GM21447 (cell line): ENCODE results near the gene UBA1.

Experiments
- ATAC-seq: cut with Tn5 transposase; IDR thresholded peaks from one replicate; pipeline ENCODE4 v1.9.1; 2021; ENCODE audit not compliant: unreplicated experiment

The UBA1 gene

DNA sequence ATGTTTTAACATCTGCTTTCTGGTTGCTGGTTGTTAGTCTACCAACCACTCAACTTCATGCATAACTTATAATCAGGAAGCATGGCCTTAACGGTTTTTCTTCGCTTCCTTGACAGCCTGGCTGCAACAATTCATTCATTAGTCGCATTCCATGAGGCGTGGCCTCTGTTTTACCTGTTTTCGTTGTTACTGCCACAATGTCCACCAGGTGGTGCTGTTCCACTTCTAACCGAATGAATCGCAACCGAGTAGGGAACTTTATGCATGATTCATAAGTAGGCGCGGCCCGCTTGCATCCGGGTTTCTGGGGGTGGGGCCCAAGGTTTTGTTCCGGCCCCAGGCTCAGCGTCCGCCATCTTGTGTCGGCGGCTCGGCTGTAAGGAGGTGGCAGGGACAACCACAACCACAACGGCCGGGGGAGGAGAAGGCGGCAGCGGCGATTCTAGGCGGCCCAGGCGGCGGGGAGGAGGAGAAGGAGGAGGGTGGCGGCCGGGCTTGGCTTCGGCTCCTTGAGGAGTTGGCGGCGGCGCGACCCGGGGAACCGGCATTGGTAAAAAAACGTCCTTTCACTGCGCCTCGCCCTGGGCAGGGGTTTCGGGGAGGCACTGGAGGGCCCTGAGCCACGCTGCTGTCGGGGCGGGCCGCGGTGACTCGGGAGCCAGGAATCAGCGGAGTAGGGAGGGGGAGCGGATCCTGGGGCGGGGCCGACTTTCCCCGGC is at the start of gene UBA1:
UBA1 (plus strand) TSS at position 355 of the 719 bp plus-strand sequence. CDS start 4,974 bp downstream, outside the sequence.
- ATAC-seq, result peak; percentile 54

GRCh38 chrX:47143894-47144625 is 49.6 kb upstream of the UBA1 start:
- ATAC-seq, result peak; percentile 2

DNA sequence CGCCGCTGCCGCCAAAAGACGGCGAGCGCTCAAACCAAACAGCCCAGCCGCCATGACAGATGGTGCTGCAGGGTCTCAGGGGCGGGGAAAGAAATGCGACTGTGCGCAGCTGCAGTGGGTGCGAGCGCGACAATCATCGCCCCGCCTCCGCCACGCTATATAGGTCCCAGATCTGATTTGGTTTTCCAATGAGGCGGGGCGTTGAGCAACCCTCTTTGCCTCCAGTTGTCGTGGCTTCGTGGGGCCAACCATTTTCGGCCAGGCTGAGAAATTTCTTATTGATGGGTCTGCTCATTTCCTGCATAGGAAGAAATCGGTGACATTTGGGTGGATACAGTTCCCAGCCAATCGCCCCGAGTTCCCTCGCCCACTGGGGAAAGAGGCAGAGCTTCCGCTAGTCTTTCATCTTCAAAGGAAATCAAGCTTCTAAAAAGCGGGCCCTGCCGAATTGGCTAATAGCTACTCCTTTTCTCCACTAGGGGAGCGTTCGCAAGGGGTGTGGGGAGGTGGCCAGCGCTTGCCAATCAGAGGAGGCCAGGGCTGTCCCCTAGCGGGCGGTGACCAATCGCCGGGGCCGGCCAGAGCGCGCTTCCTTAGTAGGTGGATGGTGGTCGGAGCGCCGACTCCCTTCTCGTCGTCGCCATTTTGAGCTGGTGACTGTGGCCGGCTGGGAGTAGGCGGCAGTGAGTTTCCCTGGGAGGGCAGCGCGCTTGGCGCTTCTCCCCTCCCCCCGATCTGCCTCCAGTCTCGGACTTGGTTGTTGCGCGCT is 48.8 kb upstream of the UBA1 start, which contains the start of the genes NDUFB11 and RBM10:
NDUFB11 (minus strand) TSS at position 77 of the 769 bp plus-strand sequence; CDS start at position 54, 23 bp downstream.
RBM10 (plus strand) TSS at position 596 of the 769 bp plus-strand sequence. CDS start 2,261 bp downstream, outside the sequence.
- ATAC-seq, result peak; percentile 86

- ATAC-seq, result peak; percentile 9
Observed at GRCh38 chrX:47145395-47146120, 48.1 kb upstream of the UBA1 start.

DNA sequence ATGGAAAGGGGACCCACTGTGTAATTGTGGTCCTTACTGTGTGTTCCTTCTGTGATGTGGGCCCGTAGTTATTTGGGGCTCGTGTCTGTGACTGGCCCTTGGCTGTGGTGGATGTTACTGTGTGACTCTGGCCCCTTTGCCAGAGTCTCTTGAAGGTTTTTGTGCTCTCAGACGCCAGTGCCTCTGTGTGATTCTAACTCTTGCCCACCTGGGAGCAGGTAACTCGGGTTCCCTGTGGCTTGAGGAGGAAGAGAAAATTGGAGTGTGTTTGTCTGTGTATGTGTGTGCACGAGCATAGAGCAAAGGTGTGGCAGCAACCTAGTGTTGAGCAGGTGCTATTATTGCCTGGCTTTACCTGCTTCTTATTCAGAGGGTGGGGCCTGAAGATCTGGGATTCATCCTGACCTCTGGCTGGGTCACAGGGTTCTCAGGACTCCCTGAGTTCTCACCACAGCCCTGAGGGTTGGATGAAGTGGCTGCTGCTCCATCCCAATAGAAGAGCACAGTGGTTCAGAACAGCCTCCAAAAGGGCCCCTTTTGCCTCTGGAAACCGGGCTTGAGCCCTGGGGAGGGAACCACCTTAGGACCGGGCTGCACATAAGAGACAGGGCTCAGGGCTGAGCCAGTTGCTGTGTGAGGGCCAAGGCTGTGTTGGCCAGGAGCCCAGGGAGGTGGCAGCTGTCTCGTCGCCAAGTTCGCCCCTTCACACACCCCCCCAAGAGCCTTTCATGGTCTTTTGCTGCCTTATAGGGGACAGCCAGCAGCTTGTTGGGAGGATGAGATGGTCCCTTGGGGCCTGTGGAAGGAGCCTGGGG is 47.3 kb upstream of the UBA1 start:
- no peak for ATAC-seq

- ATAC-seq, result no peak
Observed at GRCh38 chrX:47146936-47147859, 46.4 kb upstream of the UBA1 start.

GRCh38 chrX:47148946-47149345 is 44.7 kb upstream of the UBA1 start:
- no peak for ATAC-seq

GRCh38 chrX:47151435-47151834 is 42.2 kb upstream of the UBA1 start:
- ATAC-seq, result no peak

- ATAC-seq, result no peak
Observed at GRCh38 chrX:47156611-47157520, 36.8 kb upstream of the UBA1 start.

GRCh38 chrX:47158131-47158530 is 35.5 kb upstream of the UBA1 start:
- no peak for ATAC-seq

DNA sequence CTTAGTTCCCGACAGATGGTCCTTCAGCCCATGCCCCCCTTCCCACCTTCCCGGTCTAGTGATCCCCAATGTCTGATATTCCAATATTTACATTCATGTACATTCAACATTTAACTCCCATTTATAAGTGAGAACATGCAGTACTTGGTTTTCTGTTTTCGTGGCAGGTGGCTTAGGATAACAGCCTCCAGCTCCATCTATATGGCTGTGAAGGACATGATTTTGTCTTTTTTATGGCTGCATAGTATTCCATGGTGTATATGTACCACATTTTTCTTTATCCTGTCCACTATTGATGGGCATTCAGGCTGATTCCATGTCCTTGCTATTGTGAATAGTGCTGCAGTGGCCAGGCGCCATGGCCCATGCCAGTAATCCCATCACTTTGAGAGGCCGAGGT is 34.8 kb upstream of the UBA1 start:
- ATAC-seq, result no peak

DNA sequence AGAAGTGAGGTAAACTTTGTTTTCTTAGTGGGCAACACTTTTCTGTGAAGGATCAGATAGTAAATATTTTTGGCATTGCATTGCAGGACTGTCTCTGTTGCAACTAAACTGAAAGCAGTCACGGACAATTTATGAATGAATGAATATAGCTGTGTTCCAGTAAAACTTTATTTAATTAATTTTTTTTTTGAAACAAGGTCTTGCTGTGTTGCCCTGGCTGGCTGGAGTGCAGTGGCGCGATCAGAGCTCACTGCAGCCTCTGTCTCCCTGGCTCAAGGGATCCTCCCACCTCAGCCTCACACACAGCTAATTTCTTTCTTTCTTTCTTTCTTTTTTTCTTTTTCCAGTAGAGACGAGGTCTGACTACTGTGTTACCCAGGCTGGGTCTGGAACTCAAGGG is 32.8 kb upstream of the UBA1 start:
- ATAC-seq, result no peak

DNA sequence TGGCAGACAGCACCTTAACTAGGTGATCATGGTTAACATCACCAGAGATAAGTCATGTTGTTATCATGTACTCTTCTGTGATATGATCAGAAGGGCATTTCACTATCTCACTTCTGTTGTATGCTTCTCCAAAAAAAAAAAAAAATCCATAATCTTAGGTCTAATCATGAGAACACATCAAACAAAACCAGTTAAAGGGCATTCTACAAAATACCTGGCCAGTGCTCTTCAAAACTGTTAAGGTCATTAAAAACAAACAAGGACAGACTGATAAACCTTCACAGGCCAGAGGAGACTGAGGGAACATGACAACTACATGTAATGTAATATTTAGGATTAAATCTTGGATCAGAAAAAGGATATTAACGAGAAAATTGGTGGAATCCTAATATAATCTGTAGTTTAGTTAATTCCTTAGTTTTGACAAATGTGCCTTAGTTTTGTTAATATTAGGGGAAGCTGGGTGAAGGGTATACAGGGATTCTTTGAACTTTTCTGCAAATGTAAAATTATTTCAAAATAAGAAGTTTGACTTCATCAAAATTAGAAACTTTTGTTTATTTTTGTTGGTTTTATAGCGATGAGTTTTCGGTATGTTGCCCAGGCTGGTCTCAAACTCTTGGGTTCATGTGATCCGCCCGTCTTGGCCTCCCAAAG is 30.6 kb upstream of the UBA1 start:
- ATAC-seq, result no peak

- no peak for ATAC-seq
Observed at GRCh38 chrX:47164420-47164819, 29.2 kb upstream of the UBA1 start.

DNA sequence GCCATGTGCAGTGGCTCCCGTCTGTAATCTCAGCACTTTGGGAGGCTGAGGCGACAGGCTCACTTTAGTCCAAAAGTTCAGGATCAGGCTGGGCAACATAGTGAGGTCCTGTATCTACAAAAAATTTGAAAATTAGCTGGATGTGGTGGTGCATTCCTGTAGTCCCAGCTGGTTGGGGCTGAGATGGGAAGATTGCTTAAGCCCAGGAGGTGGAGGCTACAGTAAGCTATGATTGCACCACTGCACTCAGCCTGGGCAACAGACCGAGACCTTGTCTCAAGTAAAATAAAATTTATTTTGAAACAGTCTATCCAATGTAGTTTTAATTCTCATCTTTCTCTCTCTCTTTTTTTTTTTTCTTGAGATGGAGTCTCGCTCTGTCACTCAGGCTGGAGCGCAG is 27.5 kb upstream of the UBA1 start:
- ATAC-seq, result no peak

GRCh38 chrX:47168495-47169073 is 25.0 kb upstream of the UBA1 start:
- ATAC-seq, result no peak

DNA sequence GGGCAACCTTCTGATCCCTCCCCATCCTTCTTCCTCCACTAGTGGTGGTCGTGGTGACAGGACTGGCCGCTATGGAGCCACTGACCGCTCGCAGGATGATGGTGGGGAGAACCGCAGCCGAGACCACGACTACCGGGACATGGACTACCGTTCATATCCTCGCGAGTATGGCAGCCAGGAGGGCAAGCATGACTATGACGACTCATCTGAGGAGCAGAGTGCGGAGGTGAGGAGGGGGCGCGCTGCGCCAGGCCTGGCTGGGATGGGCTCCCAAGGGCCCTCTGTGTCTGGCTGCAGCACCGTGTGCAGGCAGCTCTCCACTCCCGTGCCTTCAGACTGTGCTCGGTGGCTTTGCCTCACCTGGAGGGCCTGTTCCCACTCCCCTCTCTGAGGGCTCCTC is 24.4 kb upstream of the UBA1 start:
- no peak for ATAC-seq
